ENCODE measurements around the gene MCTP1.

DNA sequence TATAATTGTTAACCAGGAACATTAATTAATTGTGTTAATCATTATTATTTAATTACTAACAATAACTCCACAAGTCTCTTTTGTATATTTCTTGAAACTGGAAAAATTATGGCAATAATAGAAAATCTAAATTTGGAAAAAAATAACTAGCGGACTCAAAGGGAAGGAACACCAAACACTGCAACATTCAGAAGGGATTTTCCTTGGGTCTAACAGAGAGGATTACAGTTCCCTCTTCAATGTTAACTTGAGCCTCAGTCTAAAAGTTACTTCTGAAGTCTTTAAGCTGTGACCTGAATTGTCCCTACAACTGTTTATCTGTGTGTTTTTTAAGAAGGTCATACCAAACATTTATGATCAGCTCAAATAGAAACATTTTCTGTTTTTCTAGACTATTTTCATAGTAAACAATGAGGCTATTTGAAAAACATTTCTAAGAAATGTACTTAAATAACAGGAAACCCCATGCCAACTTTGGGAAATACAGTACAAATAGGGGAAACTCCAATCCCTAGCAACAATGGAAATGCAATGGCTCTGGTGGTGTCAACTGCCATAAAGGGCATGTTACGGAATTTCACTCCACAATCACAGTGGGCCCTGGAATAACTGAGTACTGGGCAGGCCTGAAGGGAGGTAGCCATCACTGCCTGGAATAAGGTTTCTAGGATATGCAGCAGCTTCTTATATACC lies 61.2 kb downstream of the MCTP1 start:
- TF ChIP-seq, protein P1, sequence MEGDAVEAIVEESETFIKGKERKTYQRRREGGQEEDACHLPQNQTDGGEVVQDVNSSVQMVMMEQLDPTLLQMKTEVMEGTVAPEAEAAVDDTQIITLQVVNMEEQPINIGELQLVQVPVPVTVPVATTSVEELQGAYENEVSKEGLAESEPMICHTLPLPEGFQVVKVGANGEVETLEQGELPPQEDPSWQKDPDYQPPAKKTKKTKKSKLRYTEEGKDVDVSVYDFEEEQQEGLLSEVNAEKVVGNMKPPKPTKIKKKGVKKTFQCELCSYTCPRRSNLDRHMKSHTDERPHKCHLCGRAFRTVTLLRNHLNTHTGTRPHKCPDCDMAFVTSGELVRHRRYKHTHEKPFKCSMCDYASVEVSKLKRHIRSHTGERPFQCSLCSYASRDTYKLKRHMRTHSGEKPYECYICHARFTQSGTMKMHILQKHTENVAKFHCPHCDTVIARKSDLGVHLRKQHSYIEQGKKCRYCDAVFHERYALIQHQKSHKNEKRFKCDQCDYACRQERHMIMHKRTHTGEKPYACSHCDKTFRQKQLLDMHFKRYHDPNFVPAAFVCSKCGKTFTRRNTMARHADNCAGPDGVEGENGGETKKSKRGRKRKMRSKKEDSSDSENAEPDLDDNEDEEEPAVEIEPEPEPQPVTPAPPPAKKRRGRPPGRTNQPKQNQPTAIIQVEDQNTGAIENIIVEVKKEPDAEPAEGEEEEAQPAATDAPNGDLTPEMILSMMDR (IDR thresholded peaks at IDR 0.05) = no peak
- no peak for TF ChIP-seq POLR2A (IDR thresholded peaks at IDR 0.05)
